PC-3 (cell line): ENCODE data around the gene CUTA. TPM values are rescaled to one million over a fixed set of nuclear protein-coding genes. Genes with fewer than 3 reads are reported as not detected.

ENCODE experiments used
- ATAC-seq: fragments of 200-7000 bp; cut with Tn5 transposase; 2 replicates; pipeline ENCODE4 v1.9.1; 2020; ENCODE audit warnings: mild to moderate bottlenecking, moderate library complexity
- BruUV-seq: library from RNA; stranded (reverse); fragments of 400-500 nt; replicated peaks from 2 replicates; lab custom pipeline; 2021; lab: Mats Ljungman, UMichigan
- CTCF ChIA-PET: fragments of 300-600 bp; sonication (Branson Sonifier 250); formaldehyde crosslinking; loops from one replicate; lab custom pipeline; 2022; ENCODE audit warnings: antibody characterized with exemption; lab: Charles Lee
- POLR2A ChIA-PET: fragments of 300-600 bp; sonication (Branson Sonifier 250); formaldehyde crosslinking; loops from one replicate; lab custom pipeline; 2022; ENCODE audit warnings: antibody characterized with exemption; ENCODE audit not compliant: unreplicated experiment; lab: Charles Lee
- DNase-seq: peaks from one replicate; pipeline ENCODE4 v3.0.0-alpha.2; 2015
- H2AFZ ChIP-seq: fragments of 300-600 bp; sonication (generic); 2 replicates; pipeline ENCODE4 v1.6.0; 2016; ENCODE audit warnings: antibody characterized with exemption, low read length
- H3F3A ChIP-seq: fragments of 300-600 bp; sonication (generic); one replicate; pipeline ENCODE4 v1.6.0; 2017; ENCODE audit warnings: antibody characterized with exemption, low read length, control low read depth, mild to moderate bottlenecking; ENCODE audit not compliant: unreplicated experiment
- H3K27ac ChIP-seq: fragments of 300-600 bp; sonication (generic); 2 replicates; pipeline ENCODE4 v1.5.1; 2016; ENCODE audit warnings: mild to moderate bottlenecking, low read length
- H3K27me3 ChIP-seq: fragments of 300-600 bp; sonication (generic); 2 replicates; pipeline ENCODE4 v1.6.1; 2016; ENCODE audit warnings: low read length, mixed read lengths
- H3K36me3 ChIP-seq: fragments of 300-600 bp; sonication (generic); 2 replicates; pipeline ENCODE4 v1.6.1; 2016; ENCODE audit warnings: low read depth, mixed run types, low read length, mixed read lengths
- H3K4me1 ChIP-seq: fragments of 300-600 bp; sonication (generic); 2 replicates; pipeline ENCODE4 v1.5.1; 2016; ENCODE audit warnings: low read length; ENCODE audit not compliant: insufficient read depth
- H3K4me2 ChIP-seq: fragments of 300-600 bp; sonication (generic); 2 replicates; pipeline ENCODE4 v1.6.0; 2016; ENCODE audit warnings: low read length
- H3K4me3 ChIP-seq: fragments of 300-600 bp; sonication (generic); 2 replicates; pipeline ENCODE4 v1.5.1; 2016; ENCODE audit warnings: mild to moderate bottlenecking, low read length, mixed read lengths
- H3K79me2 ChIP-seq: fragments of 300-600 bp; sonication (generic); 2 replicates; pipeline ENCODE4 v1.6.1; 2017; ENCODE audit warnings: low read length, mixed read lengths
- H3K9ac ChIP-seq: fragments of 300-600 bp; sonication (generic); 2 replicates; pipeline ENCODE4 v1.6.0; 2016; ENCODE audit warnings: mild to moderate bottlenecking, low read length
- H3K9me2 ChIP-seq: fragments of 300-600 bp; sonication (generic); replicated peaks from 2 replicates; pipeline ENCODE4 v1.6.1; 2016; ENCODE audit warnings: mixed run types, low read length, mixed read lengths
- H3K9me3 ChIP-seq: fragments of 300-600 bp; sonication (generic); 2 replicates; pipeline ENCODE4 v1.6.1; 2016; ENCODE audit warnings: low read length, mixed read lengths
- H4K20me1 ChIP-seq: fragments of 300-600 bp; sonication (generic); 2 replicates; pipeline ENCODE4 v1.6.1; 2016; ENCODE audit warnings: low read length, mixed read lengths
- EZH2 ChIP-seq: fragments of 300-600 bp; sonication (generic); IDR thresholded peaks from one replicate; pipeline ENCODE4 v1.6.1; 2017; ENCODE audit warnings: antibody characterized with exemption, mild to moderate bottlenecking, low read length; ENCODE audit not compliant: unreplicated experiment
- EZH2phosphoT487 ChIP-seq: fragments of 300-600 bp; sonication (generic); IDR thresholded peaks from 2 replicates; pipeline ENCODE4 v1.6.1; 2018; ENCODE audit warnings: mild to moderate bottlenecking, antibody characterized with exemption, low read length, borderline replicate concordance
- intact Hi-C: fragments of 100-400 bp; cut with micrococcal nuclease; formaldehyde crosslinking; loops from 2 replicates; pipeline ENCODE4 v1.9.0; 2023
- total RNA-seq: library from RNA; depleted of rRNA; stranded (reverse); fragments of >200 nt; gene quantifications from 2 replicates; pipeline ENCODE4 v1.2.3, GENCODE V29; 2014
- TF ChIP-seq, protein P1 (sequence below): fragments of 300-600 bp; sonication (generic); conservative IDR thresholded peaks from 2 replicates; pipeline ENCODE4 v1.5.1; 2017; ENCODE audit warnings: antibody characterized with exemption, low read depth, mild to moderate bottlenecking, low read length

CUTA gene
- total RNA-seq, 1 experiment from 2014 or later: 242 TPM

GRCh38 chr6:33392595-33392948, 25.3 kb downstream of the CUTA start:
- Histone ChIP-seq H2AFZ (no peak overlapping the region; the same call in 1 of the 2 replicates), H3F3A (no peaks in the 10 kb centered on the region)

GRCh38 chr6:33391922-33392594, 25.8 kb downstream of the CUTA start:
- TF ChIP-seq, protein P1, sequence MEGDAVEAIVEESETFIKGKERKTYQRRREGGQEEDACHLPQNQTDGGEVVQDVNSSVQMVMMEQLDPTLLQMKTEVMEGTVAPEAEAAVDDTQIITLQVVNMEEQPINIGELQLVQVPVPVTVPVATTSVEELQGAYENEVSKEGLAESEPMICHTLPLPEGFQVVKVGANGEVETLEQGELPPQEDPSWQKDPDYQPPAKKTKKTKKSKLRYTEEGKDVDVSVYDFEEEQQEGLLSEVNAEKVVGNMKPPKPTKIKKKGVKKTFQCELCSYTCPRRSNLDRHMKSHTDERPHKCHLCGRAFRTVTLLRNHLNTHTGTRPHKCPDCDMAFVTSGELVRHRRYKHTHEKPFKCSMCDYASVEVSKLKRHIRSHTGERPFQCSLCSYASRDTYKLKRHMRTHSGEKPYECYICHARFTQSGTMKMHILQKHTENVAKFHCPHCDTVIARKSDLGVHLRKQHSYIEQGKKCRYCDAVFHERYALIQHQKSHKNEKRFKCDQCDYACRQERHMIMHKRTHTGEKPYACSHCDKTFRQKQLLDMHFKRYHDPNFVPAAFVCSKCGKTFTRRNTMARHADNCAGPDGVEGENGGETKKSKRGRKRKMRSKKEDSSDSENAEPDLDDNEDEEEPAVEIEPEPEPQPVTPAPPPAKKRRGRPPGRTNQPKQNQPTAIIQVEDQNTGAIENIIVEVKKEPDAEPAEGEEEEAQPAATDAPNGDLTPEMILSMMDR: no peak
- TF ChIP-seq EZH2phosphoT487: no peak
- no peak for TF ChIP-seq EZH2
- intact Hi-C loops: loop anchor here (1.0 to 2.0 kb wide), 2 partner anchors 18 to 79 kb away; no protein-coding TSS in a partner anchor
- Histone ChIP-seq H3K36me3 (peaks cover 14% of the 10 kb centered on the region), H3K27me3 (no peaks in the 10 kb centered on the region), H3K4me2 (peak overlapping the region; percentile 99), H3K79me2 (peaks cover 53% of the 10 kb centered on the region), H3K4me3 (peak overlapping the region; percentile 79), H4K20me1 (peaks cover 29% of the 10 kb centered on the region), H3K4me1 (peaks cover 23% of the 10 kb centered on the region), H3K27ac (peak overlapping the region; percentile 61), H2AFZ (peak overlapping the region; percentile 61), H3F3A (no peaks in the 10 kb centered on the region), H3K9me2 (no peaks in the 10 kb centered on the region), H3K9me3 (no peaks in the 10 kb centered on the region), H3K9ac (peak overlapping the region; percentile 89)
- POLR2A ChIA-PET: no interaction called here
- ATAC-seq (peak; percentile 2; the same call in 1 of the 2 replicates), DNase-seq (peak; percentile 16)
- CTCF ChIA-PET: interaction anchor here (0.5 kb wide), 1 partner anchor 74 kb away, joined by 5 read pairs; no protein-coding TSS in a partner anchor
- BruUV-seq: TSS peak; percentile 77

More at GRCh38 chr6:33392595-33392948, 25.3 kb downstream of the CUTA start:
- Histone ChIP-seq H3K36me3 (peaks cover 14% of the 10 kb centered on the region), H4K20me1 (peaks cover 29% of the 10 kb centered on the region), H3K4me3 (peak overlapping the region; percentile 79), H3K27me3 (no peaks in the 10 kb centered on the region), H3K9me2 (no peaks in the 10 kb centered on the region), H3K9ac (peak overlapping the region; percentile 89), H3K9me3 (no peaks in the 10 kb centered on the region), H3K4me1 (peaks cover 23% of the 10 kb centered on the region), H3K4me2 (peak overlapping the region; percentile 99), H3K27ac (peak overlapping the region; percentile 61; the same call in 1 of the 2 replicates), H3K79me2 (peaks cover 58% of the 10 kb centered on the region)
- no peak for TF ChIP-seq EZH2
- TF ChIP-seq, protein P1: no peak
- no peak for TF ChIP-seq EZH2phosphoT487
- ChIA-PET POLR2A (no interaction called here), CTCF (interaction anchor here (0.5 kb wide), 1 partner anchor 74 kb away, joined by 5 read pairs; no protein-coding TSS in a partner anchor)
- intact Hi-C loops: no loop called here
- DNase-seq: no peak
- ATAC-seq: no peak
- no TSS peak for BruUV-seq
